K562 (cell line): ENCODE results near the gene CLIC3. TPM values are rescaled to one million over a fixed set of nuclear protein-coding genes. Genes with fewer than 3 reads are reported as not detected.

Experiments used
- BCLAF1 ChIP-seq, 2 experiments: fragments of 450-650 bp in 1 of 2; IDR thresholded peaks; 2 replicates each; pipeline ENCODE4 v1.6.1; 2011 to 2017; ENCODE audit warnings: low read depth in 2 of 2, antibody characterized with exemption in 1 of 2, borderline replicate concordance in 1 of 2, low read length in 1 of 2, mild to moderate bottlenecking in 1 of 2, mixed read lengths in 1 of 2; ENCODE audit not compliant: control insufficient read depth in 1 of 2
- CCAR2 ChIP-seq: fragments of 200-400 bp; formaldehyde crosslinking; IDR thresholded peaks from 2 replicates; pipeline ENCODE4 v1.6.1; 2017; ENCODE audit warnings: mild to moderate bottlenecking, low read depth, low read length
- CTCFL ChIP-seq: IDR thresholded peaks from 2 replicates; pipeline ENCODE4 v1.6.1; 2011; ENCODE audit warnings: borderline replicate concordance, low read depth, mild to moderate bottlenecking, moderate library complexity, low read length; ENCODE audit not compliant: insufficient read depth, poor library complexity, severe bottlenecking
- DEAF1 ChIP-seq: fragments of 450-650 bp; formaldehyde crosslinking; IDR thresholded peaks from 2 replicates; pipeline ENCODE4 v1.4.0; 2020; ENCODE audit warnings: mild to moderate bottlenecking, moderate library complexity
- KLF13 ChIP-seq: fragments of 450-650 bp; IDR thresholded peaks from 2 replicates; pipeline ENCODE4 v1.6.1; 2016; ENCODE audit warnings: missing genetic modification characterization, low read depth, mild to moderate bottlenecking, missing compliant biosample characterization, moderate library complexity, borderline replicate concordance
- MYBL2 ChIP-seq, 2 experiments: fragments of 450-650 bp in 1 of 2; sonication (generic) in 1 of 2; formaldehyde crosslinking in 1 of 2; IDR thresholded peaks; 2 replicates each; pipeline versions ENCODE4 v1.6.1 to v1.8.1; 2017 to 2022; ENCODE audit warnings: borderline replicate concordance in 1 of 2, inconsistent platforms in 1 of 2, low read depth in 1 of 2, mild to moderate bottlenecking in 1 of 2, missing genetic modification reagents in 1 of 2, moderate library complexity in 1 of 2
- NEUROD1 ChIP-seq: fragments of 150-350 bp; IDR thresholded peaks from 2 replicates; pipeline ENCODE4 v1.6.1; 2014; ENCODE audit warnings: borderline replicate concordance, low read length, low read depth; ENCODE audit not compliant: partially characterized antibody
- RAD51 ChIP-seq: fragments of 450-650 bp; IDR thresholded peaks from 2 replicates; pipeline ENCODE4 v1.7.1; 2016; ENCODE audit warnings: low read depth, mild to moderate bottlenecking, borderline replicate concordance
- RFX5 ChIP-seq: IDR thresholded peaks from 2 replicates; pipeline ENCODE4 v1.6.1; 2011; ENCODE audit warnings: low read depth, mild to moderate bottlenecking, improper control_type of control experiment, low read length
- SREBF2 ChIP-seq: sonication (generic); formaldehyde crosslinking; IDR thresholded peaks from 2 replicates; pipeline ENCODE4 v1.4.0; 2020; ENCODE audit warnings: mild to moderate bottlenecking, missing genetic modification reagents
- THAP7 ChIP-seq: fragments of 250-450 bp; sonication (Bioruptor Pico); IDR thresholded peaks from 2 replicates; pipeline ENCODE4 v1.5.0; 2021
- THRAP3 ChIP-seq: fragments of 450-650 bp; IDR thresholded peaks from 2 replicates; pipeline ENCODE4 v1.6.1; 2016; ENCODE audit warnings: mild to moderate bottlenecking, inconsistent platforms, borderline replicate concordance
- ZNF239 ChIP-seq: fragments of 250-450 bp; sonication (Bioruptor Pico); IDR thresholded peaks from 2 replicates; pipeline ENCODE4 v1.4.0; 2020; ENCODE audit warnings: mild to moderate bottlenecking
- ZNF518B ChIP-seq: fragments of 250-450 bp; sonication (Bioruptor Pico); IDR thresholded peaks from 2 replicates; pipeline ENCODE4 v1.5.0; 2021; ENCODE audit warnings: mild to moderate bottlenecking, moderate library complexity
- ZNF584 ChIP-seq: fragments of 200-800 bp; sonication (Bioruptor generic); IDR thresholded peaks from 2 replicates; pipeline ENCODE4 v1.6.1; 2016; ENCODE audit warnings: low read depth, mild to moderate bottlenecking, missing genetic modification characterization, missing compliant biosample characterization
- polyA plus RNA-seq, 8 experiments: library from polyadenylated mRNA; depleted of rRNA in 4 of 8; stranded (reverse) in 5 of 8; unstranded in 3 of 8; fragments of >200 nt; fragmentation: Nextera tagmentation in 2 of 8; fragmentation: Illumina TruSeq in 1 of 8; extraction: Ambion mirVana in 2 of 8; extraction: Trizol in 1 of 8; gene quantifications; 2 replicates each; pipeline versions ENCODE4 v1.2.1 to v1.2.3, GENCODE V29; 2011 to 2014; ENCODE audit warnings: inconsistent platforms in 1 of 8, missing spikeins in 1 of 8
- total RNA-seq, 7 experiments: library from RNA; depleted of rRNA in 6 of 7; stranded (reverse); fragments of >200 nt in 6 of 7; fragmentation: Illumina TruSeq in 2 of 7; extraction: Trizol in 2 of 7; gene quantifications; 2 replicates each; pipeline versions ENCODE4 v1.2.1 to v1.2.3, GENCODE V29; 2011 to 2021; ENCODE audit warnings: low replicate concordance in 1 of 7

CLIC3 gene
- total and polyA plus RNA-seq, 9 of the 15 experiments (the other 6 are each of a cell fraction or from before 2014, with no cell fraction given), result 0.27 to 0.29 TPM; not detected in 7

GRCh38 chr9:136964171-136964689 is 32.1 kb downstream of the CLIC3 start (continued):
- TF ChIP-seq NEUROD1 (no peak), RFX5 (no peak), BCLAF1 (IDR thresholded peaks at IDR 0.05; ENCODE audit: borderline replicate concordance in 1 of 2, control insufficient read depth in 1 of 2, low read depth in 2 of 2, low read length in 1 of 2) (no peak), RAD51 (no peak), SREBF2 (CRISPR knock-in tag) (no peak), THAP7 (CRISPR knock-in tag) (no peak), CCAR2 (no peak), THRAP3 (no peak), CTCFL (no peak), ZNF518B (no peak), ZNF239 (CRISPR knock-in tag) (no peak), MYBL2 (IDR thresholded peaks at IDR 0.05; ENCODE audit: low read depth) (no peak), MYBL2 (CRISPR knock-in tag; IDR thresholded peaks at IDR 0.05; ENCODE audit: borderline replicate concordance) (no peak), ZNF584 (CRISPR knock-in tag) (no peak), DEAF1 (no peak), KLF13 (tag) (no peak)
